GM06990 (cell line): ENCODE data around the gene ARPP21.

Source experiments
- DNase-seq: peaks from one replicate; pipeline ENCODE4 v3.0.0-alpha.2; 2011; ENCODE audit not compliant: insufficient read length; ENCODE audit errors: extremely low read depth
- H3K27me3 ChIP-seq: replicated peaks from 2 replicates; pipeline ENCODE4 v1.6.0; 2011; ENCODE audit warnings: low read length; ENCODE audit not compliant: control insufficient read depth, insufficient read depth
- H3K36me3 ChIP-seq: 2 replicates; pipeline ENCODE4 v1.5.1; 2011; ENCODE audit warnings: low read length; ENCODE audit not compliant: control insufficient read depth, insufficient read depth
- H3K4me3 ChIP-seq: replicated peaks from 2 replicates; pipeline ENCODE4 v1.5.1; 2011; ENCODE audit warnings: low read depth, mild to moderate bottlenecking, control low read depth, low read length
- CTCF ChIP-seq: IDR thresholded peaks from 2 replicates; pipeline ENCODE4 v1.5.1; 2011; ENCODE audit warnings: low read length, control low read depth, mild to moderate bottlenecking, inconsistent platforms; ENCODE audit not compliant: insufficient read depth, poor library complexity, severe bottlenecking

The ARPP21 gene

DNA sequence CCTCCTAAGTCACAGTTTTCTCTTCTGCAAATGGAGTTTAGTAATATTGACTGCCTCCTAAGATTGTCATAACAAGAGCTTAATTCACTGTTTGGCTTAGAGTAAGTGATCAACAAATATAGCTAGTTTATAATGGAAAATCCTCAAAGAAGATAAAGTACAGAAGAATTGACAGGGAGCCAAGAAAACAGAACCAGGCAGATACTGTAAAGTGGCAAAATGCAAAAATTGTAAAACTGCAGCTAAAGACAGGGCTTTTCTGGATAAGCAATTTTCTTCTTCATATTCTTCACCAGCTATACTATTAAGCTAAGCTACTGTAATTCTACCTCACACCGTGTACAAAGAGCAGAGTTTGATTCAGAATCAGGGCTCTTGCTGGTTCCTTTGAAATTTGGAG lies 148.6 kb downstream of the ARPP21 start:
- no peak for DNase-seq
- H3K27me3 ChIP-seq: no peaks in the 10 kb centered on the region
- no peak overlapping the region for H3K4me3 ChIP-seq
- no peak for TF ChIP-seq CTCF
- H3K36me3 ChIP-seq: no peaks in the 10 kb centered on the region

DNA sequence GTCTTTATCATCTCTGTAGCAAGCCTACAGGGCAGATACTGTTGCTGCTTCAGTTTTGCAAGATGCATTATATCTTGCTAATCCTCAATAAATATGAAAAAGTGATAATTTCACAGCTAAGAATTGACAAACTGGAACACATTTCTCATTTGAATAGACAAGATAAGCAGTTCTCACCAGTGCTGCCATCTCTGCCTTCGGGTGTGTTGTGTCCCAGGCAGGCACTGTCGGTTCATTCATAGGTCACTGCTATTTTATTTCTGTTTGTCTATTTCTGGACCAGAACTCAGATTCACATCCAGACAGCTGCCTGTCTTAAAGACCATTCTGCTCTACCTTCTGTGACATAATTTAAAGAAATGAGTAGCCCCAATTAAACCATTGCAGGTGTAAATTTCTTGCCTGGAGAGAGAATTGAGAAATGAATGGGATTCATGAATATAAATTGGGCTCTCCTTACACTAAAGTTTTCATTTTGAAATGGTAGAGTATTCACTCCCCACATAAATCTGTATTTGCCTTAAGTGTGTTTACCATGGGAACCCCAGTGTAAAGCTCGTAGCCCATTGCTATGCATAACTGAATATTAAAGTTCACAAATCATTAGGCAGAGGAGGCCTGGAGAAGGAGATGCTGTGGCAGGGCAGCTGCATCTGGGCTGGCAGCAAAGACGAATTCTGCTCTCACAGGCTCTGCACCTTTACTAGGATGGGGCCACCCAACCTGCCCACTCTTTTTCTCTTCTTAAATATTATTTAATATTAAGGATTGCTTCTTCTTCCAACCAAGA lies 149.9 kb downstream of the ARPP21 start:
- no peak overlapping the region for H3K4me3 ChIP-seq
- no peak for TF ChIP-seq CTCF
- H3K27me3 ChIP-seq: no peaks in the 10 kb centered on the region
- H3K36me3 ChIP-seq: no peaks in the 10 kb centered on the region
- no peak for DNase-seq

- DNase-seq: no peak
- H3K4me3 ChIP-seq: no peak overlapping the region
- no peak for TF ChIP-seq CTCF
- no peaks in the 10 kb centered on the region for H3K36me3 ChIP-seq
- H3K27me3 ChIP-seq: no peaks in the 10 kb centered on the region
Measured at GRCh38 chr3:35790764-35791163, 151.4 kb downstream of the ARPP21 start.

GRCh38 chr3:35793667-35794066 lies 154.3 kb downstream of the ARPP21 start:
- no peak for TF ChIP-seq CTCF
- H3K36me3 ChIP-seq: no peaks in the 10 kb centered on the region
- H3K4me3 ChIP-seq: no peak overlapping the region
- H3K27me3 ChIP-seq: no peaks in the 10 kb centered on the region
- no peak for DNase-seq

GRCh38 chr3:35800960-35801459 lies 161.7 kb downstream of the ARPP21 start:
- no peak for DNase-seq

More at GRCh38 chr3:35800960-35801459, 161.7 kb downstream of the ARPP21 start:
- Histone ChIP-seq H3K4me3 (no peak overlapping the region), H3K27me3 (no peaks in the 10 kb centered on the region), H3K36me3 (no peaks in the 10 kb centered on the region)
- no peak for TF ChIP-seq CTCF
